Astrocyte of the spinal cord (primary cell): ENCODE data around the gene FMO1.
A peak's percentile ranks its signal among the peaks of the same experiment; 100 is the strongest.
"Not testable (repeated sequence)": the region's sequence is repeated elsewhere in the genome, so short reads cannot be mapped to it uniquely, and the experiment has no call there.

Source experiments
- DNase-seq: peaks from one replicate; pipeline ENCODE4 v3.0.0; 2011; ENCODE audit warnings: low read depth, low spot score
- H3K4me3 ChIP-seq: 2 replicates; pipeline ENCODE4 v1.5.1; 2011; ENCODE audit warnings: low read depth, mild to moderate bottlenecking, low read length, moderate library complexity
- CTCF ChIP-seq: IDR thresholded peaks from 2 replicates; pipeline ENCODE4 v1.5.1; 2012; ENCODE audit warnings: low read depth, mild to moderate bottlenecking, low read length, inconsistent platforms
- in situ Hi-C: cut with HindIII; loops from 2 replicates; pipeline ENCODE4 v1.10.0; 2017; ENCODE audit warnings: low sequenced_read_pairs

The FMO1 gene

GRCh38 chr1:171220581-171221054, 27.7 kb upstream of the FMO1 start:
- in situ Hi-C loops = no loop called here
- peak overlapping the region; percentile 3 for H3K4me3 ChIP-seq
- DNase-seq = peak; percentile 92
- peak; percentile 12 for TF ChIP-seq CTCF

GRCh38 chr1:171221665-171222591, 26.4 kb upstream of the FMO1 start:
- in situ Hi-C loops = no loop called here
- TF ChIP-seq CTCF = no peak
- no peak overlapping the region for H3K4me3 ChIP-seq
- DNase-seq = peak; percentile 77

GRCh38 chr1:171222936-171223335, 25.4 kb upstream of the FMO1 start:
- no peak for TF ChIP-seq CTCF
- H3K4me3 ChIP-seq = no peak overlapping the region
- DNase-seq = peak; percentile 37
- in situ Hi-C loops = no loop called here

GRCh38 chr1:171224257-171224656, 24.0 kb upstream of the FMO1 start:
- in situ Hi-C loops, H3K4me3 ChIP-seq, DNase-seq: not testable (repeated sequence)

GRCh38 chr1:171226747-171227370, 21.4 kb upstream of the FMO1 start:
- in situ Hi-C loops = no loop called here
- peak; percentile 84 for DNase-seq
- peak; percentile 70 for TF ChIP-seq CTCF
- no peak overlapping the region for H3K4me3 ChIP-seq

GRCh38 chr1:171231326-171231725, 17.0 kb upstream of the FMO1 start:
- TF ChIP-seq CTCF = no peak
- in situ Hi-C loops = no loop called here
- H3K4me3 ChIP-seq = no peak overlapping the region
- DNase-seq = no peak

- in situ Hi-C loops = no loop called here
- no peak for TF ChIP-seq CTCF
- no peak overlapping the region for H3K4me3 ChIP-seq
- no peak for DNase-seq
Measured at GRCh38 chr1:171233183-171233582, 15.1 kb upstream of the FMO1 start.

GRCh38 chr1:171236231-171236630, 12.1 kb upstream of the FMO1 start:
- H3K4me3 ChIP-seq, DNase-seq, in situ Hi-C loops: not testable (repeated sequence)
